T-helper 9 cell (primary cell): Measurements from ENCODE around the gene KRTAP5-1.
"Not testable (repeated sequence)": the region's sequence is repeated elsewhere in the genome, so short reads cannot be mapped to it uniquely, and the experiment has no call there.

Source experiments
- DNase-seq: peaks from one replicate; pipeline ENCODE4 v3.0.0-alpha.2; 2020

KRTAP5-1 gene

GRCh38 chr11:1600626-1601025, 15.5 kb upstream of the KRTAP5-1 start:
- no peak for DNase-seq

GRCh38 chr11:1598816-1599215, 13.7 kb upstream of the KRTAP5-1 start:
- DNase-seq: no peak

GRCh38 chr11:1598406-1598805, 13.3 kb upstream of the KRTAP5-1 start:
- DNase-seq: not testable (repeated sequence)

GRCh38 chr11:1597994-1598380, 12.9 kb upstream of the KRTAP5-1 start, which contains the start of gene KRTAP5-2:
Gene KRTAP5-2, minus strand, starts transcription at chr11:1598294. Its CDS starts 44 bp downstream, at chr11:1598250.
- DNase-seq: no peak

- no peak for DNase-seq
These were observed 12.4 kb upstream of the KRTAP5-1 start for GRCh38 chr11:1597331-1597993.

- DNase-seq: not testable (repeated sequence)
These were observed 11.6 kb upstream of the KRTAP5-1 start for GRCh38 chr11:1596576-1597121.

- DNase-seq: not testable (repeated sequence)
These were observed 11.0 kb upstream of the KRTAP5-1 start for GRCh38 chr11:1595994-1596575.

GRCh38 chr11:1592628-1593027, 7.5 kb upstream of the KRTAP5-1 start:
- DNase-seq: no peak

GRCh38 chr11:1589996-1590395, 4.9 kb upstream of the KRTAP5-1 start:
- DNase-seq: no peak

GRCh38 chr11:1589191-1589963, 4.3 kb upstream of the KRTAP5-1 start:
- DNase-seq: not testable (repeated sequence)

GRCh38 chr11:1586699-1587098, 1.6 kb upstream of the KRTAP5-1 start:
- no peak for DNase-seq

GRCh38 chr11:1582909-1583308, 2.2 kb downstream of the KRTAP5-1 start:
- DNase-seq: not testable (repeated sequence)

- no peak for DNase-seq
These were observed 3.1 kb downstream of the KRTAP5-1 start for GRCh38 chr11:1581976-1582375.

GRCh38 chr11:1576825-1577224, 8.3 kb downstream of the KRTAP5-1 start:
- no peak for DNase-seq

GRCh38 chr11:1575756-1576155, 9.3 kb downstream of the KRTAP5-1 start:
- DNase-seq: not testable (repeated sequence)

GRCh38 chr11:1574933-1575242, 10.2 kb downstream of the KRTAP5-1 start:
- no peak for DNase-seq

- peak; percentile 54 for DNase-seq
These were observed 10.7 kb downstream of the KRTAP5-1 start for GRCh38 chr11:1574238-1574932.

- DNase-seq: no peak
These were observed 11.2 kb downstream of the KRTAP5-1 start for GRCh38 chr11:1573903-1574237.

GRCh38 chr11:1573077-1573902, 11.8 kb downstream of the KRTAP5-1 start:
- DNase-seq: peak; percentile 36

- peak; percentile 97 for DNase-seq
These were observed 12.6 kb downstream of the KRTAP5-1 start, which contains the start of gene DUSP8 for GRCh38 chr11:1572197-1573076. Gene DUSP8, minus strand, starts transcription at chr11:1572271. Its CDS starts 6,445 bp downstream, at chr11:1565826.

GRCh38 chr11:1571760-1572196, 13.3 kb downstream of the KRTAP5-1 start:
- DNase-seq: no peak
